Ovary (tissue), 3 donors: Measurements from ENCODE around the gene MRPL22.

Source experiments
- POLR2A ChIP-seq: fragments of 450-650 bp; IDR thresholded peaks from one replicate; pipeline ENCODE4 v1.6.1; 2017; ENCODE audit warnings: antibody characterized with exemption, mild to moderate bottlenecking, moderate library complexity
- TF ChIP-seq, protein P1 (sequence below), 3 donors: fragments of 450-650 bp in 2 of 3; fragments of 200-600 bp in 1 of 3; IDR thresholded peaks; one replicate each; pipeline versions ENCODE4 v1.5.1 to v1.8.0; 2016 to 2022; ENCODE audit warnings: antibody characterized with exemption in 3 of 3, mild to moderate bottlenecking in 1 of 3
- donor health status: DM: no; HTN: no; CAD: no.

DNA sequence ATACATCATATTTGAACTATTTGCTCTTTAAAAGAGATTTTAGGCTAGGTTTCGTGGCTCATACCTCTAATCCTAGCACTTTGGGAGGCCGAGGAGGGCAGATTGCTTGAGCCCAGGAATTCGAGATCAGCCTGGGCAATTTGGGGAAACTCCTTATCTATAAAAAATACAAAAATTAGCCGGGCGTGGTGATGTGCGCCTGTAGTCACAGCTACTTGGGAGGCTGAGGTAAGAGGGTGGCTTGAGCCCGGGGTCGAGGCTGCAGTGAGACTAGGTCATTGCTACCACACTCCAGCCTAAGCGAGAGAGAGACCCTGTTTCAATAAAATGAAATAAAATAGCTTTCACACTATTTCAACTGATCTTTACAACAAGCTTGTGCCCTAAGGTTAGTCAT is 500 bp upstream of the MRPL22 start:
- TF ChIP-seq, protein P1, sequence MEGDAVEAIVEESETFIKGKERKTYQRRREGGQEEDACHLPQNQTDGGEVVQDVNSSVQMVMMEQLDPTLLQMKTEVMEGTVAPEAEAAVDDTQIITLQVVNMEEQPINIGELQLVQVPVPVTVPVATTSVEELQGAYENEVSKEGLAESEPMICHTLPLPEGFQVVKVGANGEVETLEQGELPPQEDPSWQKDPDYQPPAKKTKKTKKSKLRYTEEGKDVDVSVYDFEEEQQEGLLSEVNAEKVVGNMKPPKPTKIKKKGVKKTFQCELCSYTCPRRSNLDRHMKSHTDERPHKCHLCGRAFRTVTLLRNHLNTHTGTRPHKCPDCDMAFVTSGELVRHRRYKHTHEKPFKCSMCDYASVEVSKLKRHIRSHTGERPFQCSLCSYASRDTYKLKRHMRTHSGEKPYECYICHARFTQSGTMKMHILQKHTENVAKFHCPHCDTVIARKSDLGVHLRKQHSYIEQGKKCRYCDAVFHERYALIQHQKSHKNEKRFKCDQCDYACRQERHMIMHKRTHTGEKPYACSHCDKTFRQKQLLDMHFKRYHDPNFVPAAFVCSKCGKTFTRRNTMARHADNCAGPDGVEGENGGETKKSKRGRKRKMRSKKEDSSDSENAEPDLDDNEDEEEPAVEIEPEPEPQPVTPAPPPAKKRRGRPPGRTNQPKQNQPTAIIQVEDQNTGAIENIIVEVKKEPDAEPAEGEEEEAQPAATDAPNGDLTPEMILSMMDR (IDR thresholded peaks at IDR 0.05): no peak
- TF ChIP-seq POLR2A: no peak
